Transverse colon (tissue), 4 donors: ENCODE results near the gene TOMM40. TPM values are rescaled to one million over a fixed set of nuclear protein-coding genes. Genes with fewer than 3 reads are reported as not detected.
"Not testable (repeated sequence)": the region's sequence is repeated elsewhere in the genome, so short reads cannot be mapped to it uniquely, and the experiment has no call there.

ENCODE experiments used
- DNase-seq: peaks from one replicate; pipeline ENCODE4 v3.0.0-alpha.2; 2019
- H3K27ac ChIP-seq, 4 donors: fragments of 200-600 bp; sonication (generic); 2 replicates each; pipeline ENCODE4 v1.5.1; 2016 to 2018; ENCODE audit warnings: inconsistent platforms in 4 of 4
- H3K27me3 ChIP-seq: fragments of 200-600 bp; sonication (generic); 2 replicates; pipeline ENCODE4 v1.5.1; 2017; ENCODE audit warnings: inconsistent platforms
- H3K36me3 ChIP-seq, 4 donors: fragments of 200-600 bp; sonication (generic); 2 replicates each; pipeline ENCODE4 v1.5.1; 2017 to 2019; ENCODE audit warnings: inconsistent platforms in 4 of 4
- H3K4me1 ChIP-seq, 4 donors: fragments of 200-600 bp; sonication (generic); 2 replicates each; pipeline ENCODE4 v1.5.1; 2017 to 2020; ENCODE audit warnings: inconsistent platforms in 4 of 4
- H3K4me3 ChIP-seq, 4 donors: fragments of 200-600 bp; sonication (generic); 1 replicate in 1 of 4; 2 replicates in 3 of 4; pipeline versions ENCODE4 v1.5.1 to v1.6.1; 2017 to 2019; ENCODE audit warnings: inconsistent platforms in 4 of 4
- H3K9me3 ChIP-seq, 2 donors: fragments of 200-600 bp; sonication (generic); 2 replicates each; pipeline ENCODE4 v1.5.1; 2017 to 2019; ENCODE audit warnings: inconsistent platforms in 2 of 2
- EP300 ChIP-seq: sonication (generic); formaldehyde crosslinking; IDR thresholded peaks from one replicate; pipeline ENCODE4 v1.6.1; 2017; ENCODE audit warnings: antibody characterized with exemption, low read depth
- POLR2A ChIP-seq: fragments of 450-650 bp; IDR thresholded peaks from one replicate; pipeline ENCODE4 v1.6.1; 2016; ENCODE audit warnings: antibody characterized with exemption, mild to moderate bottlenecking, moderate library complexity
- POLR2AphosphoS5 ChIP-seq, 3 donors: sonication (generic); formaldehyde crosslinking; IDR thresholded peaks; one replicate each; pipeline ENCODE4 v1.6.1; 2016; ENCODE audit warnings: antibody characterized with exemption in 3 of 3
- WGBS, 2 donors: methylation state at CpG; one replicate each; pipeline ENCODE4 v1.1.5; 2018; ENCODE audit warnings: low coverage in 1 of 2; 5-methylcytosine and 5-hydroxymethylcytosine counted together
- in situ Hi-C, 4 donors: fragments of 200-750 bp; cut with MboI; loops; one replicate each; pipeline versions ENCODE4 v1.15.0 to v1.15.1; 2017; ENCODE audit warnings: low sequenced_read_pairs in 3 of 4, low pct_ligation_motif_present in 1 of 4, low pct_unique_long_range_greater_than_20kb in 1 of 4
- intact Hi-C: fragments of 100-400 bp; cut with DNase I; formaldehyde crosslinking; loops from one replicate; pipeline ENCODE4 v1.15.1; 2023; ENCODE audit warnings: low total_unique reads
- total RNA-seq, 4 donors: library from RNA; depleted of rRNA; stranded (reverse); fragments of >200 nt; gene quantifications; one replicate each; pipeline ENCODE4 v1.1.0, GENCODE V29; 2016
- TF ChIP-seq, protein P1 (sequence below), 5 experiments: fragments of 200-600 bp in 3 of 5; fragments of 450-650 bp in 2 of 5; sonication (generic) in 3 of 5; IDR thresholded peaks; 1 replicate in 2 of 5; 2 replicates in 3 of 5; pipeline ENCODE4 v1.5.1; 2016 to 2017; ENCODE audit warnings: antibody characterized with exemption in 5 of 5, inconsistent platforms in 3 of 5, mild to moderate bottlenecking in 2 of 5, moderate library complexity in 1 of 5

TOMM40 gene
- total RNA-seq, 4 donors from 2014 or later, result 36.0 to 101 (median 53.8) TPM

DNA sequence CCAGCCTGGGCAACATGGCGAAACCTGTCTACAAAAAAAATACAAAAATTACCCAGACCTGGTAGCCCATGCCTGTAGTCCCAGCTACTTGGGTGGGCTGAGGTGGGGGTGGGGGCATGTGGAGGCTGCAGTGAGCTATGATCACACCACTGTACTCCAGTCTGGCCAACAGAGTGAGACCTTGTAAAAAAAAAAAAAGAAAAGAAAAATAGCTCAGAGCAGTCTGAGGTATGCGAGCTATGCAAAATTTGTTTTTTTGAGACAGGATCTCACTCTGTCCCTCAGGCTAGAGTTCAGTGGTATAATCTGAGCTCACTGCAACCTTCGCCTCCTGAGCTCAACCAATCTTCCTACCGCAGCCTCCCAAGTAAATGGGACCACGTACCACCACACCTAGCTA lies 7.1 kb upstream of the TOMM40 start:
- Histone ChIP-seq H3K27ac (no peak overlapping the region), H3K27me3 (no peaks in the 10 kb centered on the region), H3K4me3 (no peak overlapping the region), H3K36me3 (peaks cover 0 to 6% (median 0%) of the 10 kb centered on the region in 4 donors), H3K9me3 (no peaks in the 10 kb centered on the region), H3K4me1 (no peaks in the 10 kb centered on the region)
- in situ Hi-C loops (no loop called here), intact Hi-C loops (no loop called here)
- no peak for DNase-seq
- 87% methylated on average over 5 of the region's 5 CpGs; no CpG with 5 or more reads in 1 of the 2 donors for WGBS, 2 donors
- TF ChIP-seq POLR2AphosphoS5 (IDR thresholded peaks at IDR 0.05), result no peak
- TF ChIP-seq POLR2A, result no peak
- TF ChIP-seq, protein P1, sequence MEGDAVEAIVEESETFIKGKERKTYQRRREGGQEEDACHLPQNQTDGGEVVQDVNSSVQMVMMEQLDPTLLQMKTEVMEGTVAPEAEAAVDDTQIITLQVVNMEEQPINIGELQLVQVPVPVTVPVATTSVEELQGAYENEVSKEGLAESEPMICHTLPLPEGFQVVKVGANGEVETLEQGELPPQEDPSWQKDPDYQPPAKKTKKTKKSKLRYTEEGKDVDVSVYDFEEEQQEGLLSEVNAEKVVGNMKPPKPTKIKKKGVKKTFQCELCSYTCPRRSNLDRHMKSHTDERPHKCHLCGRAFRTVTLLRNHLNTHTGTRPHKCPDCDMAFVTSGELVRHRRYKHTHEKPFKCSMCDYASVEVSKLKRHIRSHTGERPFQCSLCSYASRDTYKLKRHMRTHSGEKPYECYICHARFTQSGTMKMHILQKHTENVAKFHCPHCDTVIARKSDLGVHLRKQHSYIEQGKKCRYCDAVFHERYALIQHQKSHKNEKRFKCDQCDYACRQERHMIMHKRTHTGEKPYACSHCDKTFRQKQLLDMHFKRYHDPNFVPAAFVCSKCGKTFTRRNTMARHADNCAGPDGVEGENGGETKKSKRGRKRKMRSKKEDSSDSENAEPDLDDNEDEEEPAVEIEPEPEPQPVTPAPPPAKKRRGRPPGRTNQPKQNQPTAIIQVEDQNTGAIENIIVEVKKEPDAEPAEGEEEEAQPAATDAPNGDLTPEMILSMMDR (IDR thresholded peaks at IDR 0.05), result no peak
- no peak for TF ChIP-seq EP300

DNA sequence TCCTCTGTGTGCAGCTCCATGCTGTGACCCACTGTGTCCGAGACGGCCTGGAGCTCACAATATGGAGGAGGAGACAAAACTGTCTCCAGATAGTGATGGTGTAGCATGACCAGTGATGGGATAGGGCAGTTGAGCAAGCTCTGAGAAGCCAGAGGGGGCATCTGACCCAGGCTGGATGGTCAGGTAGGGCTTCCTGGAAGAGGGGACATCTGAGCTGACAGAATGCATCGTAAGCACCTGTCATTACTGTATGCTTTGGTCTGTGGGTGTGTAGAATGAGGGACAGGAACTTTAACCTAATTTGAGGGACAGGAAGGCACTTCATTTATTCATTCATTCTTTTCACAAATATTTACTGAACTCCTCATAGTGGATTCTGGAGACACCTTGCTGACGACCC lies 6.5 kb upstream of the TOMM40 start:
- DNase-seq, result no peak
- H3K4me1 ChIP-seq, result peaks cover under 1 to 3% (median 1%) of the 10 kb centered on the region in 4 donors
- H3K27ac ChIP-seq, result no peak overlapping the region
- intact Hi-C loops (no loop called here), in situ Hi-C loops (no loop called here)
- H3K27me3 ChIP-seq, result no peaks in the 10 kb centered on the region
- H3K9me3 ChIP-seq, result no peaks in the 10 kb centered on the region
- peaks cover 0 to 6% (median 0%) of the 10 kb centered on the region in 4 donors for H3K36me3 ChIP-seq
- 60 to 80% methylated on average over 1 to 4 of the region's 4 CpGs for whole genome bisulfite sequencing, 2 donors
- TF ChIP-seq, protein P1 (IDR thresholded peaks at IDR 0.05), result no peak
- TF ChIP-seq POLR2AphosphoS5 (IDR thresholded peaks at IDR 0.05) (no peak), EP300 (no peak), POLR2A (no peak)
- no peak overlapping the region for H3K4me3 ChIP-seq

DNA sequence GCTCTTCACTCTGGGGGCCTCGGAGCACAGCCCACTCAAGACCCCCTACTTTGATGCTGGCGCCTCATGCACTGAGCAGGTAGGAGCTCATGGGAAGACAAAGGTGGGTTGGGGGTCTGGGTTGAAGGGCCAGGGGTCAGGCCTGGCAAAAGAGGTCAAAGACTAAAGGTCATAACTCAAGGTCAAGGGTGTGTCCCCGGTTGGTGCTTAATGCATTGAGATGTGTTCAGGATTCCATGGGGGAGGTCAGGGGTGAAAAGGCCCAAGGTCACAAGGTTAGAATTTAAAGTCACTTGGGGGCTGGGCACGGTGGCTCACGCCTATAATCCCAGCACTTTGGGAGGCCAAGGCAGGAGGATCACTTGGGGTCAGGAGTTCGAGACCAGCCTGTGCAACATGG lies 4.9 kb upstream of the TOMM40 start:
- WGBS, 2 donors, result 87% methylated on average over 6 of the region's 6 CpGs; no CpG with 5 or more reads in 1 of the 2 donors
- intact Hi-C loops, result no loop called here
- H3K36me3 ChIP-seq, result peaks cover 0 to 6% (median 0%) of the 10 kb centered on the region in 4 donors
- no peak for TF ChIP-seq POLR2A
- no peak for TF ChIP-seq EP300
- TF ChIP-seq, protein P1 (IDR thresholded peaks at IDR 0.05), result no peak
- TF ChIP-seq POLR2AphosphoS5 (IDR thresholded peaks at IDR 0.05), result no peak
- no peaks in the 10 kb centered on the region for H3K27me3 ChIP-seq
- H3K9me3 ChIP-seq, result no peaks in the 10 kb centered on the region
- no peak overlapping the region for H3K27ac ChIP-seq
- in situ Hi-C loops, result no loop called here
- H3K4me3 ChIP-seq, result no peak overlapping the region
- DNase-seq, result no peak
- H3K4me1 ChIP-seq, result peaks cover 6 to 9% (median 8%) of the 10 kb centered on the region in 4 donors

DNA sequence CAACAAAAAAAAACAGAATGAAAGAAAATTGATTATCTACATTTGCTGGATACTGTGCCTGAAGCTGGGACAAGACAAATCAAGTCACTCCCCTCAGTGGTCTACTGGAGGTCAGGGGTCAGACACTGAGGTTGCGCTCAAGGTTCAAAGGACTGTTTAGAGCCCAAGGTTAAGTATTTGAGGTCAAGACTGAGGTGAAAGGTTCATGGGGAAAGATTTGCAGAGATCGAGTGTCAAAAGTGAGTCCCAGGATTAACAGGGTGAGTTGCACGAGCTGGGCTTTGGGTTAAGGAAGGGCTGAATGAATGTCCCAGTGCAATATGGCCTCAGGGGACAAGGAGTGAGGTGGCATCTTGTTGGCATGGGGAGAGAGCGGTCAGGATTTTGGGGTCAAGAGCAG lies 3.4 kb upstream of the TOMM40 start:
- DNase-seq, result no peak
- peaks cover 16 to 20% (median 18%) of the 10 kb centered on the region in 4 donors for H3K4me1 ChIP-seq
- intact Hi-C loops (no loop called here), in situ Hi-C loops (no loop called here)
- no peaks in the 10 kb centered on the region for H3K27me3 ChIP-seq
- no peak overlapping the region for H3K27ac ChIP-seq
- 87 to 100% methylated on average over 2 to 4 of the region's 4 CpGs for WGBS, 2 donors
- no peaks in the 10 kb centered on the region for H3K9me3 ChIP-seq
- H3K36me3 ChIP-seq, result peaks cover 0 to 6% (median 0%) of the 10 kb centered on the region in 4 donors
- no peak overlapping the region for H3K4me3 ChIP-seq
- TF ChIP-seq, protein P1 (IDR thresholded peaks at IDR 0.05), result no peak
- no peak for TF ChIP-seq POLR2A
- TF ChIP-seq EP300, result no peak
- no peak for TF ChIP-seq POLR2AphosphoS5 (IDR thresholded peaks at IDR 0.05)

DNA sequence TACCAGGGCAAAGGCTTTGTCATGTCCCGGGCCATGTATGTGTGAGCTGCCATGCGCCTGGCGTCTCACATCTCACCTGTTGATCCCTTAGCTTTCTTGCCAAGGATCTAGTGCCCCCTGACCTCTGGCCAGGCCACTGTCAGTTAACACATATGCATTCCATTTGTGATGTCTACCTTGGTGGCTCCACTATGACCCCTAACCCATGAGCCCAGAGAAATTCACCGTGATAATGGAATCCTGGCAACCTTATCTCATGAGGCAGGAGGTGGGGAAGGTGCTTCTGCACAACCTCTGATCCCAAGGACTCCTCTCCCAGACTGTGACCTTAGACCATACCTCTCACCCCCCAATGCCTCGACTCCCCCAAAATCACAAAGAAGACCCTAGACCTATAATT lies 2.7 kb upstream of the TOMM40 start:
- not testable (repeated sequence) for H3K36me3 ChIP-seq

More for the DNA sequence above, 2.7 kb upstream of the TOMM40 start:
- peaks cover 16 to 21% (median 19%) of the 10 kb centered on the region in 4 donors for H3K4me1 ChIP-seq
- H3K4me3 ChIP-seq, H3K9me3 ChIP-seq, intact Hi-C loops, H3K27ac ChIP-seq, DNase-seq, H3K27me3 ChIP-seq, in situ Hi-C loops: not testable (repeated sequence)
- WGBS, 2 donors, result 88% methylated on average over 4 of the region's 5 CpGs; no CpG with 5 or more reads in 1 of the 2 donors
